GM03348 (cell line): ENCODE results near the gene DMRTC2.

Experiments
- DNase-seq: peaks from one replicate; pipeline ENCODE4 v3.0.0; 2012; ENCODE audit warnings: low spot score

The DMRTC2 gene

DNA sequence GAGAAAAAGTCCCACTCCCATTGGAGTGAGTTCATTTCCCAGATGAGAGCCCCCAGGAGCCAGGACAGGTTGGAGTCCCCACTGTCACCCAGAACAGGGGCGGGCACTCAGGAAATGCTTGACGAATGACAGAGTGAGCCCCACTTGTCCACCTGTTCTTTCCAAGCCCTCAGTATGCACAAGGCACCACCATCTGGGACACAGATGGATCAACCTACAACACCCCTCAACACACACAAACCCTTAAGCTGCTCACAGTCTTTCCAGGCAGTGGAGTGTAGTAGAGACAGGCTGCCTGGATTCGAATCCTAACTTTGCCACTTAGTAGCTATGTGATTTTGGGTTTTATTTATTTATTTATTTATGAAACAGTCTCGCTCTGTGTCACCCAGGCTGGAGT is 46.1 kb downstream of the DMRTC2 start:
- no peak for DNase-seq

DNA sequence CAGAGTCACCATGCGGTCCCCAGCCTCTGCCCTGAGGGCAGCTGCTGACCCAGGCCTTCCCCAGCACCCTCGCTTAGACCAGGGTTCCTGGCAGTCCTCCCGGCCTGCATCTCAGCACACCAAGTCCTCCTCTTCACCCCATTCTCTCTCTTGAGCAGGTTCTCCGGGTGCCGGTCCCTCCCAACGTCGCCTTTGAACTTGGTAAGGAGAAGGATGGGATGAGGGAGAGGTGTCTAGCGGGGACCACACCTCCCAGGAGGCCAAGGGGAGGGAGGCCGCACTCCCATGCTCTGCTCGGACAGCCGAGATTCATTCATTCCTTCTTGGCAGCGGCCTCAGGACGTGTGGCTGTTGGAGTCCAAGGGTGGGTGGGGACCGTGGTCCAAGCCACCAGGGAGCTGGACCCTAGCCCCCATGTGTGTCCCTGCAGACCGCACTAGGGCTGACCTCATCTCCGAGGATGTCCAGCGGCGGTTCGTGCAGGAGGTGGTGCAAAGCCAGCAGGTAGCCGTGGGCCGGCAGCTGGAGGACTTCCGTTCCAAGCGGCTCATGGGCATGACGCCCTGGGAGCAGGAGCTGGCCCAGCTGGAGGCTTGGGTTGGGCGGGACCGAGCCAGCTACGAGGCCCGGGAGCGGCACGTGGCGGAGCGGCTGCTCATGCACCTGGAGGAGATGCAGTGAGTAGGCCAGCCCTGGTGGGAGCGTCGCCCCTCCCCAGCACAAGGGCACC is 47.5 kb downstream of the DMRTC2 start:
- DNase-seq, result no peak

DNA sequence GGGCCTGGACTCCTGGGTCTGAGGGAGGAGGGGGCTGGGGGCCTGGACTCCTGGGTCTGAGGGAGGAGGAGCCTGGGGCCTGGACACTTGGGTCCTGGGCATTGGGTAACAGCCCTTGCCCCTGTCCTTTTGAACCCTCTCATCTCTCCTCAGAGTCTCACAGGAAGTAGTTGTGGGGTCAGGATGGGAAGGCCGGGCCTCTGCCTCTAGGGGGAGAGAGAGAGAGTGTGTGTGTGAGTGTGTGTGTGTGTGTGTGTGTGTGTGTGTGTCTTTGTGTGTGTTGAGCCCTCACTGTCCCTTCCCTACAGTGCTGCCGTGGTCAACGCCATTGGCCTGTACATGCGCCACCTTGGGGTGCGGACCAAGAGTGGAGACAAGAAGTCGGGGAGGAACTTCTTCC is 49.1 kb downstream of the DMRTC2 start:
- DNase-seq, result no peak

DNA sequence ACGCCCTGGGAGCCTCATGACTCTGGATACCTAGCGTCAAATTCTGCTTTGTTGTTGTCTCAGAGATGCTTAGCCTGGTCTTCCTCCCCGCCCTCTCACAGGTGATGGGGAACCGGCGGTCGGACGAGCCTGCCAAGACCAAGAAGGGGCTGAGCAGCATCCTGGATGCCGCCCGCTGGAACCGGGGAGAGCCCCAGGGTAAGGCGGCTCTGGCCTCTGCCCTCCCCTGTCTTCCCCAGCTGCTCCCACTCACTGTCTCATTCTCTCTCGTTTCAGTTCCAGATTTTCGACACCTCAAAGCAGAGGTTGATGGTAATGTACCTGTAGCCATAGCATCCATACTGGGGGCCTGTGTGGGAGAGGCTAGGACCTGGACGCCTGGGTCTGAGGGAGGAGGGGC is 49.5 kb downstream of the DMRTC2 start:
- DNase-seq, result no peak

DNA sequence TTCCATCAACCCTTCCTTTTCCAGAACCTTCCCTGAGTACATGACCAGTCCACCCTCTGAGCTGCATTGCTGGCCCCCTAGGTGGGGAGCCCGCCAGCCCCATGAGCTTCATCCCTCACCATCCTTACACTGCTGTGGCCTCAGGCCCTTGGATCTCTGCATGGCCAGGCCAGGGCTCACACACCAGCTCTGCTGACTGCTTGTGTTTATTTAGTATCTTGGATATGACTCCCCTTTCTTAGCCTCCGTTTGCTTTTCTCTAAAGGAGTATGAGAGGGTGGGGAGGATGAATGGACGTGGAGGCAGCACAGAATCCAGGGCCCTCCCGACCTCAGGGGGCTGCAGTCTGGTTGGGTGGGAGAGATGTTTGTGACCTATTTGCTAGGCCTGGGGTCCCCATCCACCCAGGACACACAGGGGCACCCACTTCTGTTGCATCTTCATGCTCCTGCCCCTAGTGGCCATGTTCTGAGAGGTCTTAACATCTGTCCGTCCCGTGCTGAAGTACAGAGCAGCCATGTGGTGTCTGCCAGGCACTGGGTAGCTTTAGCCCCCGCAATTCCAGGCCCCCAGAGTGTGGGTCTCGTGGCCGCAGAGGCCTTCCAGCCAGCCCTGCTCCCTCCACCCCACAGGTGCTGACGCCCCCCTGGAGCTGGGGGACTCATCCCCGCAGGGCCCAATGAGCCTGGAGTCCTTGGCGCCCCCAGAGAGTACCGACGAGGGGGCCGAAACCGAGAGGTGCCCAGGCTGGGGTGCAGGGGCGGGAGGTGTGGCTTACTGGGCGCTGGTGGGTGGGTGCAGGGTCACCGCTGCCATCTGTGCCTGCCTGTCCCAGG is 51.1 kb downstream of the DMRTC2 start:
- DNase-seq, result no peak

DNA sequence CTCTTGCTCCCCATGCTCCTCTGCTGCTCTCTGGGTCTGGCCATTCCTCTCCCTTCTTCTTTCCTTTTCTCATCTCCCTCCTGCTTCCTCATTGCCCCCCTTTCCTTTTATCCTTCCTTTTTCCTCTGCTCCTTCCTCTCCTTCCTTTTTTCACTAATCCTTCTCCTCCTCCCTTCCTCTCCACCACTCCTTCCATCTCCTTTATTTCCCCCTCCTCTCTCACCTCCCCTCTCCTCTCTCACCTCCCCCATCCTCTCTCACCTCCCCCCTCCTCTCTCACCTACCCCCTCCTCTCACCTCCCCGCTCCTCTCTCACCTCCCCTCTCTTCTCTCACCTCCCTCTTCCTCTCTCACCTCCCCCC is 51.7 kb downstream of the DMRTC2 start:
- DNase-seq, result no peak

DNA sequence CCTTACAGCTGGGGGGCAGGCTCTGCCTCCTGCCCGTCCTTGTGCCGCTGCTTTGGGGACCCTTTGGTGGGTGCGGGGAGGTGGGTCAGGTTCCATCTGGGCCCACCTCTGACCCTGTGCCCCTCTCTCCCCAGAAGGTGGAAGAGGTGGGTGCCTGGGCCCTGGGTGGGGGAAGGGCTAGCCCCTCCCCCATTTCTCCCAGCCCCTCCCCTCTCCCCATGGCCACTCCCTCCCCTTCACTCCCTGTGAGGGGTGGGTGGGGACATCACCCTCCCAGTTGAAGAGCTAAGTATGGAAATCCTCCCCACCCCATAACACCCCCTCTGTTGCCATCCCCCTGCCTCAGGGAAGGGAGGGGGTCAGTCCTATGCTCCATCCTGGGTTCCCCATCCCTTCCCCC is 52.3 kb downstream of the DMRTC2 start:
- DNase-seq, result no peak

DNA sequence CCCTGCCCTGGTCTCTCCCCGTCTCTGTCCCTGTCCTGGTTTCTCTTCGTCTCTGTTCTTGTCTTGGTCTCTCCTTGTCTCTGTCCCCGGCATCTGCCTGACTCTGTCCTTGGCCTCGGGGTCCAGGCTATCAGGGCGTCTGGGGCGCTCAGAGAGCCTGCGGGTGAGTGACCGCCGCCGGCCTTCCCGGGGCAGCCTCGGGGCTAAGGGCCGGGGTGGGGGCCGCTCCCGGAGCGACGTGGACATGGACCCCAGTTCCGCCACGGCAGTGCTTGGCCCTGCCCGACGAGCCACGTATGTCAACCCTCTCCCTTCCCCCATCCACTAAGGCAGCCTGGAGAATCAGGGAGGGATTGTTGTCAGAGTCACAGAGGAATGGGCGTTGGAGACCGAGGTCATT is 53.0 kb downstream of the DMRTC2 start:
- no peak for DNase-seq

DNA sequence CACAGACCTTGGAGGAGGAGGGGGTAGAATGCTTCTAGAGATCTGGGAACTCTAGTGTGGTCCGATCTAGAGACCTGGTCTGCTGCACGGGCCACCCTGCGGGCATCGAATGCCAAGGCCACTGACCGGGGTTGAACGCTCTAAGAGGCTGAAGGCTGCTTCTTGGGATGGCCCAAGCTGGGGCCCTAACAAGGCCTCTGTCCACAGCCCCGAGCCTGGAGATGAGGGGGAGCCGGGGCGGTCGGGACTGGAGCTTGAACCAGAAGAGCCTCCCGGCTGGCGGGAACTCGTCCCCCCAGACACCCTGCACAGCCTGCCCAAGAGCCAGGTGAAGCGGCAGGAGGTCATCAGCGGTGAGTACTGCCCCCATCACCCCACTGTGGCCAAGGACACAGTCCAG is 53.4 kb downstream of the DMRTC2 start:
- no peak for DNase-seq
